ENCODE data around the gene A2ML1.

DNA sequence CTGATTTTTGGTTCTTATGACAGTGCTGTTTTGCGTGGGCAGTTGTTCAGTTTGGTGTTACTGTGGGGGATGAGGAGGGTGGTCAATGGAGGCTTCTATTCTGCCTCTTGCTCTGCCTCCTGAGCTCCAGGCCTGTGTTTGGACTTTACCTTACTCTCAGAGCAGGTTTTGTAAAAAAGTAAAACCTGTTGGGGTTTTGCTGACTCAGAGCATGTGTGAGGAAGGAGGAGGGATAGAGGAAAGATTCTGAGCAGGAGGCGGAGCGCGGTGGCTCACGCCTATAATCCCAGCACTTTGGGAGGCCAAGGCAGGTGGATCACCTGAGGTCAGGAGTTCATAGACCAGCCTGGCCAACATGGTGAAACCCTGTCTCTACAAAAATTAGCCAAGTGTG is 6.7 kb downstream of the A2ML1 start:
- TF ChIP-seq, protein P1, sequence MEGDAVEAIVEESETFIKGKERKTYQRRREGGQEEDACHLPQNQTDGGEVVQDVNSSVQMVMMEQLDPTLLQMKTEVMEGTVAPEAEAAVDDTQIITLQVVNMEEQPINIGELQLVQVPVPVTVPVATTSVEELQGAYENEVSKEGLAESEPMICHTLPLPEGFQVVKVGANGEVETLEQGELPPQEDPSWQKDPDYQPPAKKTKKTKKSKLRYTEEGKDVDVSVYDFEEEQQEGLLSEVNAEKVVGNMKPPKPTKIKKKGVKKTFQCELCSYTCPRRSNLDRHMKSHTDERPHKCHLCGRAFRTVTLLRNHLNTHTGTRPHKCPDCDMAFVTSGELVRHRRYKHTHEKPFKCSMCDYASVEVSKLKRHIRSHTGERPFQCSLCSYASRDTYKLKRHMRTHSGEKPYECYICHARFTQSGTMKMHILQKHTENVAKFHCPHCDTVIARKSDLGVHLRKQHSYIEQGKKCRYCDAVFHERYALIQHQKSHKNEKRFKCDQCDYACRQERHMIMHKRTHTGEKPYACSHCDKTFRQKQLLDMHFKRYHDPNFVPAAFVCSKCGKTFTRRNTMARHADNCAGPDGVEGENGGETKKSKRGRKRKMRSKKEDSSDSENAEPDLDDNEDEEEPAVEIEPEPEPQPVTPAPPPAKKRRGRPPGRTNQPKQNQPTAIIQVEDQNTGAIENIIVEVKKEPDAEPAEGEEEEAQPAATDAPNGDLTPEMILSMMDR (IDR thresholded peaks at IDR 0.05): no peak
- TF ChIP-seq EZH2phosphoT487 (IDR thresholded peaks at IDR 0.05): no peak

Data from neural progenitor cell (in vitro differentiated cells).